Hypothalamus (tissue), 51 donors: Measurements from ENCODE around the gene SNRPE.

ENCODE experiments used
- DNase-seq, 51 donors: peaks; one replicate each; lab custom pipeline; 2025; lab: John Stamatoyannopoulos, UW

SNRPE gene

DNA sequence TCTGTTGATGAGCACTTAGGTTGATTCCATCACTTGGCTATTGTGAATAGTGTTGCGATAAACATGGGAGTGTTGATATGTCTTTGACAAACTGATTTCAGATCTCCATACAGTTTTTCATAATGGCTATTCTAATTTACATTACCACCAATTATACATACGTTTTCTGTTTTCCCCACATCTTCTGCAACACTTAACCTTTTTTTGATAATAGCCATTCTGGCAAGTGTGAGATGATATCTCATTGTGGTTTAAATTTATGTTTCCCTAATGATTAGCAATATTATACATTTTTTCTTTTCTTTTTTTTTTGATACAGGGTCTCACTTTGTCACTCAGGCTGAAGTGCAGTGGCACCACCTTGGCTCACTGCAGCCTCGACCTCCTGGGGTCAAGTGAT is 17.0 kb downstream of the SNRPE start:
- no peak for DNase-seq

DNA sequence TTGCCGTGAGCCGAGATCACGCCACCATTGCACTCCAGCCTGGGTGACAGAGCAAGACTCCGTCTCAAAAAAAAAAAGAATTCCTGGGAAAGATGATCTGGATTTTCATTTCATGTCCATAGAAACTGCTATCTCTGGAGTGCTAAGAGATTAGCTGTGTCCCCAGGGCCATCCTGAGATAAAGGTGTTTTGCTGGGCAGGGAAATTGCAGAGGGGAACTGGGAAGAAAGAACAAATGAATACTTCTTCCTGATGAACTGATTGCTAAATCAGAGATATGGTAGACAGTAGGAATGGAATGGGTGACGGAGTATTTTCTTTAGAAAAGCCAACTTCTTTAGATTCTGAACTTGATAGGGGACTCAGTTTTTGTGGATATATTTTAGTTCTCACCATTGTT is 19.2 kb downstream of the SNRPE start:
- DNase-seq = no peak

DNA sequence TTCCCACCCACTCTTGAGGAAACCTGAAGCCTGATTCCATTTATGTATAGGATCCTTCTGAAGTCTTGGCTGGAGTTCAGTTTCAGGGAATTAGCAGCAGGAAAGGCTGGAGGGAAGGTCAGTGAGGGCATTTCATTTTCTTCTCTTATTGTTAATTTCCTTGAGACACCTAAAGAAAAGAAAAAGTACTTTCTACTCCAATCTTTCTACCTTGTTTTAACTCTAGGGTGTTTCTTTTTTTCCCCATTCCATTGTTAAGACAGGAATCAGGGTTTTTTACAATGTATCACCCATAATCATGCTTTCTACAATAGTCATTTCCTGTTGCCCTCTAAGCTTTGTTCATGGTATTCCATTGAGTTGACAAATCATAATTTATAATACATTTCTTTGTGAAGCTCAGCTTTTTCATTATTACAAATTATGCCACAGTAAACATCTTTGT is 27.4 kb downstream of the SNRPE start:
- DNase-seq = no peak

DNA sequence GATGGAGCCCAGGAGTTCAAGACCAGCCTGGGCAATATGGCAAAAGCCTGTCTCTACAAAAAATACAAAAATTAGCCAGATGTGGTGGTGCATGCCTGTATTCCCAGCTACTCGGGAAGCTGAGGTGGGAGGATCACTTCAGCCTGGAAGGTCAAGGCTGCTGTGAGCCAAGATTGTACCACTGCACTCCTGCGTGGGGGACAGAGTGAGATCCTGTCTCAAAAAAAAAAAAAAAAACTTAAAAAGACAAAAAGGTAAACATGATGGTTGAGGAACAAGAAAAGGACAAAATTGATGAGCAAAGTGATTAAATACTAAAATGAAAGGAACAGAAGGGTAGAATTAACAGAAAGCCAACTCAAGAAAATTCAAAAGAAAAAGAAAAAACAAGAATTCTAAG is 30.6 kb downstream of the SNRPE start:
- DNase-seq = no peak

DNA sequence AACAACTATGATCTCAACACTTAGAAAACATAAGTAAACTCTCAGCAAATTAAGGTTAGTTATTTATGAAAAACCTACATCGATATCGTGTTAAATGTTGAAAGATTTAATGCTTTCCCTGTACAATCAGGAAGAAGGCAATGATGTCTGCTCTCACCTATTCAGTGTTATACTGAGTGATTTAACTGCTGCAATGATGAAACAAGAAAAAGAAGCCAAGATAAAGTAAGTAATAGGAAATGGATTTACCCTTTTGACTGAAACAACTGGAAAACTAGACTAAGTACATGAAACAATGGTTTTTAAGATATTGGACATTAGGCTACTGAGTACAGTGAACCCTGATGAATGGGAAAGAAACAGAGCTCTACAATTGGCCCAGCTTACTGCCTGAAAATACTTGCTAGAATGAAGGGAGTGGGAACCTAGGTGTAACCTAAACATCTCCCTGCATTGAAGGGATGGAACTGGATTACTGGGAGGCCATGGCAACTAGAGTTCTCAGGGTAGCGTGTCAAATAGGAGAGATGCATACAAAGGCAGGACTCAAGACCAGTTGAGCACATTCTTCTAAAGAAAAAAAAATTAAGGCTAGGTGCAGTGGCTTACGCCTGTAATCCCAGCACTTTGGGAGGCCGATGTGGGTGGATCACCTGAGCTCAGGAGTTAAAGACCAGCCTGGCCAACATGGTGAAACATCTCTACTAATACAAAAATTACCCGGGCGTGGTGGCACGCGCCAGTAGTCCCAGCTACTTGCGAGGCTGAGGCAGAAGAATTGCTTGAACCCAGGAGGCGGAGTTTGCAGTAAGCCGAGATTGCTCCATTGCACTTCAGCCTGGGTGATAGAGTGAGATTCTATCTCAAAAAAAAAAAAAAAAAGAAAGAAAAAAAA is 37.3 kb downstream of the SNRPE start:
- DNase-seq = no peak

DNA sequence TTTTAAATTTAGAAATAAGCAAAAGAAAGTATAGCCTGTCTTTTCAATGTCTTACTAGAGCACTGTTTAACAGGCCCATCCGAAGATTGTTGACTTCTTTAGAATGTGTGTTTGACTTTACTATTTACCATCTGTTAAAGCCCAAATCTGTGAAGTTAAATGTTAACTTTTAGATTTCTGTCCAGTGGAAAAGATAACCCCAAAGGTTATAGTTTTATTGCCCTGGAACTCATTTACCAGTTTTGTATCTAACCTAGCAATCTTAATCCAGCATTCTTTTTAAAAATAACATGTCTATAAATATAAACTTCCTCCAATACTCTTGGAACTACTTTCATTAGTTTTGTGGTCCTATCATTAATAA is 37.9 kb downstream of the SNRPE start:
- no peak for DNase-seq

DNA sequence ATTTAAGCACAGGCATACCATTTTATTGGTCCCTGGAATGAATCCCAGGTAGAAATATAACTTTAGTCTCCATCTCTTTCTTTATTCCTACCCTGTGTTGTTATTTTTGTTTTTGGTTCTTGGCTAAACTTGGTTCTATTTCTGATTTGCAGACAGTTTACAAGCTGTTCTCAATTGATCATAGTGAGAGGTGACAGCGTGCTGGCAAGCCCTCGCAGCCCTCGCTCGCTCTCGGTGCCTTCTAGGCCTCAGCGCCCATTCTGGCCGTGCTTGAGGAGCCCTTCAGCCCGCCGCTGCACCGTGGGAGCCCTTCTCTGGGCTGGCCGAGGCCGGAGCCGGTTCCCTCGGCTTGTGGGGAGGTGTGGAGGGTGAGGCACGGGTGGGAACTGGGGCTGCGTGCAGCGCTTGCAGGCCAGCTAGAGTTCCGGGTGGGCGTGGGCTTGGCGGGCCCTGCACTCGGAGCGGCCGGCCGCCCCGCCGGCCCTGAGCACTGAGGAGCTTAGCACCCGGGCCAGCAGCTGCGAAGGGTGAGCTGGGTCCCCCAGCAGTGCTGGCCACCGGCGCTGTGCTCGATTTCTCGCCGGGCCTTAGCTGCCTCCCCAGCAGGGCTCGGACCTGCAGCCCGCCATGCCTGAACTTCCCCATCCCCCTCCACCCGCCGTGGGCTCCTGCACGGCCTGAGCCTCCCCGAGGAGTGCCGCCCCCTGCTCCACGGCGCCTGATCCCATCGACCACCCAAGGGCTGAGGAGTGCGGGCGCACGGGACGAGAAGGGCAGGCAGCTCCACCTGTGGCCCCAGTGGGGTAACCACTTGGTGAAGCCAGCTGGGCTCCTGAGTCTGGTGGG is 38.7 kb downstream of the SNRPE start:
- no peak for DNase-seq

DNA sequence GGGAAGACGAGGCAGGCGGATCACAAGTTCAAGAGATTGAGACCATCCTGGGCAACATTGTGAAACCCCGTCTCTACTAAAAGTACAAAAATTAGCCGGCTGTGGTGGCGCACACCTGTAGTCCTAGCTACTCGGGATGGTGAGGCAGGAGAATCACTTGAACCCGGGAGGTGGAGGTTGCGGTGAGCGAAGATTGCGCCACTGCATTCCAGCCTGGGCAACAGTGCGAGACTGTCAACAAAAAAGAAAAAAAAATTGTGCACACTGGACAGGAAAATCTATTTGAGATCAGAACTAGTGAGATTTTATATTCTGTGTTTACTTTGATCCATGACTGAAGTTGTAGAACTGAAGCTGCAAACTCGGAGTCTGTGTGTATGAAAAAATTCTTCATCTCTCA is 40.2 kb downstream of the SNRPE start:
- no peak for DNase-seq

DNA sequence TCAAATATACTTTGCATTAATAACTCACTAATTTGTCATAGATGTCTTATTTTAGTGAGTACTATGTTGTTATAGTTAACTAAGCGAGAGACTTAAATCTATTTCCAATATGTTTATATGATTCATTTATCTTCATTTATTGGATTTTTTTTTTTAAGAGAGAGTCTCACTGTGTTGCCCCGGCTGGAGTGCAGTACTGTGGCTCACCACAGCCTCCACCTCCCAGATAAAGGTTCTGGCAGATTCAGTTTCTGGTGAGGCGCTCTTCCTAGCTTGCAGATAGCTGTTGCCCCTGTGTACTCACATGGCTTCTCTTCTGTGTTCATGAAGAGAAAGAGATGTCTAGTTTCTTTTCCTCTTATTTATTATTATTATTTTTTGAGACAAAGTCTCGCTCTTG is 43.9 kb downstream of the SNRPE start:
- no peak for DNase-seq

DNA sequence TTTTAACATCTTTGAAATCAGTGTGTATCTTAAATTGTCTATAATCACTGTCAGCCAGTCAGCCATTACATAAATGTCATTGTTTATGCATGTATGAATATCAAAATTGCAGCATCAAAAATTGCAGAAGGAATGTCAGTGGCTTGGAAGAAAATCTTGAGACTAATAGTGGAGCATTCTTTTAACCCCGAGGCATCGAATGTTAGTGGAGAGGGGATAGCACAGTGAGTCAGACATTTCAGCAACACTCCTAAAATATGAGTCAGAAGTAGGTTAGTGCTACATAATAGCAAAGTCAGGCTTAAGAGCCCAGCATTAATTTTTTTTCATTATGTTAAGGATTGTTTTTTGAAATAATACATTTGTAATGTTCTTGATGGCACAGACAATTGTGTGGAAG is 45.5 kb downstream of the SNRPE start:
- peak in 1 of 51 donors; percentile 16 for DNase-seq

DNA sequence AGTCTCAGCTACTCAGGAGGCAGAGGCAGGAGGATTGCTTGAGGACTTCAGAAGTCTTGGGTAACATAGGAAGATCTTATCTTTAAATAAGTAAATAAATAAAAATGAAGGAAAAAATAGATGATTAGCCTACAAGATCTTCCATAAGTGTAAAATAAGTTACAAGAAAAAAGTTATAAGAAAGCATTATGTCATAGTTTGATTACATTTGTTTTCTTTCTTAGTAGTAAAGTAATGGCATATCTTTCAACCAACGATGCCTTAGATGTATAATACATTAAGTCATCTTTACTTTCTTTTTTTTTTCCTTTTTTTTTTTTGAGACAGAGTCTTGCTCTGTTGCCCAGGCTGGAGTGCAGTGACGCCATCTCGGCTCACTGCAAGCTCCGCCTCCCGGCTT is 46.5 kb downstream of the SNRPE start:
- no peak for DNase-seq

DNA sequence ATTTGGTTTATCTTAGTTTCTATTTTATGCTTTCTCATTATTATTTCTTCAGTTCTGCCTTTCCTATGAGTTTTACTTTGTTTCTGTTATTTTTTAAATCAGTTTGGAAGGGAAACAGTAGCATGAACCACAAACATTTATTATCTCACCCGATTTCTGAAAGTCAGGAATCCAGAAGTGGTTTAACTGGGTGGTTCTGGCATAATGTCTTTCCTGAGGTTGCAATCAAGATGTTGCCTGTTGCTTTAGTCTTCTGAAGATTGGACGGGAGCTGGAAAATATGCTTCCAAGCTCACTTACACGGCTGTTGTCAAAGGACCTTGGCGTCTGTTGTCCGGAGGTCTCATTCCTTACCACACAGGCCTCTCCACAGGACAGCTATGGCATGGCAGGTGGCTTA is 50.4 kb downstream of the SNRPE start:
- DNase-seq = no peak

DNA sequence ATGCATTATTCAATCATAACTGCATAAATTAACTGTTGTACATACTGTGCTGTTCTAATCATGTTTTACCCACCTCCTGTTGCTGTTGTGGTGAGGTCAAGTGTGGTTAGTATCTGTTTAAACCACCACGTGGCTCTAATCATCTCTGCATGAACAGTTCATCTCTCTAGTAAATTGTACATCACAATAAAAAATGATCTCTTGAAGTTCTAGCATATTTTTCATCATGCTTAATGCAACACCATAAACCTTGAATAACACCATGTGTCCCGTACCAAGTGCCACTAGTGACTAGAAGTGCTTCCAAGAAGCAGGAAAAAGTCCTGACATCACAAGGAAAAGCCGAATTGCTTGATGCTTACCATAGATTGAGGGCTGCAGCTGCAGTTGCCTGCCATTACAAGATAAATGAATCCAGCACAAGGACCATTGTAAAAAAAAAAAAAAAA is 51.7 kb downstream of the SNRPE start:
- no peak for DNase-seq

DNA sequence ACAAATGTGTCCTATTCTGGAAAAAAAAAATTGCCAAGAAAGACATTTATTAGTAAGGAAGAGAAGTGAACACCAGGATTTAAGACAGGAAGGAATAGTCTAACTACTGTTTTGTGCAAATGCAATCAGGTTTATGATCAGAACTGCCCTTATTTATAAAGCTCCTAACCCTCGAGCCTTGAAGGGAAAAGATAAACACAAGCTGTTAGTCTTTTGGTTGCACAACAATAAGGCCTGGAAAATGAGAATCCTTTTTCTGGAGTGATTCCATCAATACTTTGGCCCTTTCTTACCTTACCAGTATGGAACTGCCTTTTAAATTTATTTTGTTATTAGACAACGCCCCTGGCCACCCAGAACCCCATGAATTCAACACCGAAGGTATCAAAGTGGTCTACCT is 52.9 kb downstream of the SNRPE start:
- no peak for DNase-seq

DNA sequence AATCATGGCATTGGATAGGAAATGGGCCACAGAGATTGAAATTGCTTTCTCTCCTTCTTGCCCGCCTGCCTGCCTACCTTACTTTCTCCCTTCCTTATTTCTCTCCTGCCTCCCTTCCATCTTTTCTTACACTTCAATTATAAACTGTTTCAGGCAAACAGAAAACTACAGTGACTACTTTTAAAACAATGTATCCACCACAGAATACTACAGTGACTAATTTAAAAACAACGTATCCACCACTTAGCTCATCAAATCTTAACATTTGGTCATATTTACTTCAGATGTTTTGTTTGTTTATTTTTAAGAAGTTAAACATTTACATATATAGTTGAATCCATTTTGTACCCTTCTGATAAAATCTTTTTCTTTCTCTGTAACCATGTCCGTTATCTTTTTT is 54.4 kb downstream of the SNRPE start:
- DNase-seq = no peak

DNA sequence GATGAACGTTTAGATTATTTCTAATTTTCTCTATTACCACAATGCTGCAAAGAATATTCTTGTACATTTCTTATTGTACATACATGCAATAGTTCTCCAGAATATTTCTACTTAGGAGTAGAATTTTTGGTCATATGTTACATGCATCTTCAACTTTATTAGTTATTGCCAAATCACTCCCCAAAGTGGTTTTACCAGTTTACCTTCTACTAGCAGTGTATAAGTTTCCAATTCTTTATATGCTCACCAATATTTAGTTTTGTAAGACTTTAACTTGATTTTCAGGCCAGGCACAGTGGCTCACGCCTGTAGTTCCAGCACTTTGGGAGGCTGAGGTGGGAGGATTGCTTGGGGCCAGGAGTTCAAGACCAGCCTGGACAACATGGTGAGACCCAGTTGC is 55.4 kb downstream of the SNRPE start:
- DNase-seq = no peak
